ENCODE measurements around the gene ESPN.

GRCh38 chr1:6477039-6477820 is 52.7 kb downstream of the ESPN start:
- no peak for TF ChIP-seq CTCF (IDR thresholded peaks at IDR 0.05)
- TF ChIP-seq POLR2A (IDR thresholded peaks at IDR 0.05): no peak

Measured in transverse colon (tissue), 3 donors.